ENCODE data around the gene ADIRF.

The ADIRF gene

DNA sequence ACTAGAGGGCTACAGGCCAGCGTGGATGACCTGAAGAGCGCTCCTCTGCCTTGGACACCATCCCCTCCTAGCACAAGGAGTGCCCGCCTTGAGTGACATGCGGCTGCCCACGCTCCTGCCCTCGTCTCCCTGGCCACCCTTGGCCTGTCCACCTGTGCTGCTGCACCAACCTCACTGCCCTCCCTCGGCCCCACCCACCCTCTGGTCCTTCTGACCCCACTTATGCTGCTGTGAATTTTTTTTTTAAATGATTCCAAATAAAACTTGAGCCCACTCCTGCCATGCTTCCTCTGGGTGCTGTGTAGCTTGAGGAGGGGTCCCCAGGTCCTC, 5.3 kb upstream of the ADIRF start:
- H3K4me3 ChIP-seq (ENCODE audit: low read length), result no peak overlapping the region
- TF ChIP-seq, protein P1, sequence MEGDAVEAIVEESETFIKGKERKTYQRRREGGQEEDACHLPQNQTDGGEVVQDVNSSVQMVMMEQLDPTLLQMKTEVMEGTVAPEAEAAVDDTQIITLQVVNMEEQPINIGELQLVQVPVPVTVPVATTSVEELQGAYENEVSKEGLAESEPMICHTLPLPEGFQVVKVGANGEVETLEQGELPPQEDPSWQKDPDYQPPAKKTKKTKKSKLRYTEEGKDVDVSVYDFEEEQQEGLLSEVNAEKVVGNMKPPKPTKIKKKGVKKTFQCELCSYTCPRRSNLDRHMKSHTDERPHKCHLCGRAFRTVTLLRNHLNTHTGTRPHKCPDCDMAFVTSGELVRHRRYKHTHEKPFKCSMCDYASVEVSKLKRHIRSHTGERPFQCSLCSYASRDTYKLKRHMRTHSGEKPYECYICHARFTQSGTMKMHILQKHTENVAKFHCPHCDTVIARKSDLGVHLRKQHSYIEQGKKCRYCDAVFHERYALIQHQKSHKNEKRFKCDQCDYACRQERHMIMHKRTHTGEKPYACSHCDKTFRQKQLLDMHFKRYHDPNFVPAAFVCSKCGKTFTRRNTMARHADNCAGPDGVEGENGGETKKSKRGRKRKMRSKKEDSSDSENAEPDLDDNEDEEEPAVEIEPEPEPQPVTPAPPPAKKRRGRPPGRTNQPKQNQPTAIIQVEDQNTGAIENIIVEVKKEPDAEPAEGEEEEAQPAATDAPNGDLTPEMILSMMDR (IDR thresholded peaks at IDR 0.05; ENCODE audit: insufficient read depth, low read depth, low read length, missing control alignments), result no peak
- DNase-seq (ENCODE audit: low read depth), result no peak

DNA sequence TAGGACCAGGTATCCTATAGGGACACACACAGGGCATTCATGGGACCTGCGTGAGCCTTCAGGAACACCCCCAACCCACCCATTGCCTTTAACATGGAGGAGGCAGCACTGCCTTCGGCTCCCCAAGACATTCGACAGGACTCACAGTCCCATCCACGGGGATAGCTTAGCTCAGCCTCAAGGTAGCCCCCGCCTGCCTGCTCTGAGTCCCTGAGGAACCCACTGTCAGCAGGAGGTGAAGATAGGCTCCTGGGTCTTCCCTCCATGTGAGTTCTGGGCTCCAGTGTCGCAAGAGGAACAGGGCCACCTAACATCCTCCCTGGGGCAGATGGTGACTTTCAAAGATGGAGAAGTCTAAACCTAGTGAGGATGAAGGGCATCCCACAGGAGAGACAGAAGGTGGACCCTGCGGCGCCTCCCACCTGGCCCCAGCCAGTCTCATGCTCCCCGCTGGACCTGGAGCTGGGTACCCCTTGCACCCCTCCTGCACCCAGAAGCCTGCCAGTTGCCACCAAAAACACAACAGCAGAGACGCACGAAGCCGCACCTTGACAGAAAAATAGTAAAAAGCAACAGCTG, 4.9 kb upstream of the ADIRF start:
- H3K4me3 ChIP-seq (ENCODE audit: low read length), result no peak overlapping the region
- DNase-seq (ENCODE audit: low read depth), result no peak
- TF ChIP-seq, protein P1 (IDR thresholded peaks at IDR 0.05; ENCODE audit: insufficient read depth, low read depth, low read length, missing control alignments), result no peak

DNA sequence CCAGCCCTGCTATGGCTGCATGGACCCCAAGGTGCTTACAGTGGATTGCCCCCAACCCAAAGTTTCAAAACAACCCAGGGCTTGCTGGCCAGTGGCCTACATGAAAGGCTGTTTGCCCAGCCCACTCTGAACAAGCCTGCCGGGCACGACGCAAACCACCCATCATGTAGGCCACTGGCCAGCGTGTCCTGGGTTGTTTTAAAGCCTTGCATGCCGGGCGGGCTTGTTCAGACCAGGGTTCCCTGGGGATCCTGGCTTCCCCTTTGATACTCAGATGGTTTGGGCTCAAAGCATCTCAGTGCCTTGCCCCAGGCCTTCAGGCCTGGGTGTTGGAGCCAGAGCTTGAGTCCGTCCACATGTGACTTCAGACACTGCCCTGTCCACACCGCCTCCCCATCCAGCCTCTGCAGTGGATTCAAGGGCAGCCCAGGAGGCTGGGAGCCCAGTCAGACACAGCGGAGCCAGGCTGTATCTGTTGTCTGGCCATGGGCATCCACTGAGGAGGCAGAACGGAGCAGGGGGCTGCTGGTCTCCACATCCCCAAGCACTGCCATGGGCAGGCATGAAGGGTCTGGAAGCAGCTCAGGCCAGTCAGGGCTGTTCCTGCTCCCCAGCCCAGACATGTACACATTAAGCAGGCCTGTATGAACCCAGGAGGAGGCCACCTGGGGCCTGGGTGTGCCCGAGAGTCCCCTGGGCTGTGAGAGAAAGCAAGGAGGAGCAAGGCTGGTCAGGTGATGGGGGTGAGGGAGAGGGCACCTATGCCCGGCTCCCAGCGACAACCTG, 4.0 kb upstream of the ADIRF start:
- no peak overlapping the region for H3K4me3 ChIP-seq (ENCODE audit: low read length)
- TF ChIP-seq, protein P1 (IDR thresholded peaks at IDR 0.05; ENCODE audit: insufficient read depth, low read depth, low read length, missing control alignments), result no peak
- no peak for DNase-seq (ENCODE audit: low read depth)

DNA sequence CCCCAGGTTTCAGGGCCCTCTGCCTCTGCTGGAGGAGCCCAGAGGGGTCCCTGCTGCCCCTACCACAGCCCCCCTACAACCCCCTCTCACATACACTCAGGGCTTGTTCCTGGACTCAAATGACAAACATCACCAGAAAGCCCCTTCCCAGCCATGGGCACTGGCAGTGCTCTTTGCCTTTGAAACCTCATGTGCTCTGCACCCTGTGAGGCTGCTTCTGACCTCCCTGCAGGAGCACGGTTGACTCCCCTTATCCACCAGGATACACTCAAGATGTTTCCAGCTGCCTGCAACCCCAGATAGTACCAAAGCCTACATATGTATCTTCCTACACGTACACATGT, 3.5 kb upstream of the ADIRF start:
- no peak overlapping the region for H3K4me3 ChIP-seq (ENCODE audit: low read length)
- no peak for DNase-seq (ENCODE audit: low read depth)
- TF ChIP-seq, protein P1 (IDR thresholded peaks at IDR 0.05; ENCODE audit: insufficient read depth, low read depth, low read length, missing control alignments), result no peak

DNA sequence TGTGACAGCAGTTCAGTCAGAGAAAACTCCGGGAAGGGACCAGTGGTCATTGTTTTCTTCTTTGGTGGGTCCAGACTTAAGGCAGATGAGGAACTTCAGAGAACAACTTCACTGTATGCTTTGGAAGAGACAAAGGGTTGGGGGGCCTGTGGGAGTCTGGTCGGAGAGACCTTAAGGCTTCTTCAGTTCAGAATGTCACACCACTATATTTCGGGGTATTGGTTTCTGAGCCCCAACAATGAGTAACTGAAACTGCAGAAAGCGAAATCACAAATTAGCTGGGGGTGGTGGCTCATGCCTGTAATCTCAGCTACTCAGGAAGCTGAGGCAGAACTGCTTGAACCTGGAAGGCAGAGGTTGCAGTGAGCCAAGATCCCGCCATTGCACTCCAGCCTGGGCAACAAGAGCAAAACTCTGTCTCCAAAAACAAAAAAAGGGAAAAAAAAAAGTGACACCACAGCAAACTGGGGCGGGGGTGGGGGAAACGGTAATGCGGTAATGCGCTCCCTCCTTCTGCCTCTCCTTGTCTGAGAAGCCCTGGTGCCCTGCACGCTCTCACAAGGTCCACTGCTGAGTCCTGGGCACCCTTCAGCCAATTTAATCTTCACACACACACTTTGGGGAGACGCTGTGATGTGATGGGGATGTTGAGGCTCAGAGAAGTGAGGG, 2.2 kb upstream of the ADIRF start:
- no peak overlapping the region for H3K4me3 ChIP-seq (ENCODE audit: low read length)
- DNase-seq (ENCODE audit: low read depth), result no peak
- TF ChIP-seq, protein P1 (IDR thresholded peaks at IDR 0.05; ENCODE audit: insufficient read depth, low read depth, low read length, missing control alignments), result no peak

DNA sequence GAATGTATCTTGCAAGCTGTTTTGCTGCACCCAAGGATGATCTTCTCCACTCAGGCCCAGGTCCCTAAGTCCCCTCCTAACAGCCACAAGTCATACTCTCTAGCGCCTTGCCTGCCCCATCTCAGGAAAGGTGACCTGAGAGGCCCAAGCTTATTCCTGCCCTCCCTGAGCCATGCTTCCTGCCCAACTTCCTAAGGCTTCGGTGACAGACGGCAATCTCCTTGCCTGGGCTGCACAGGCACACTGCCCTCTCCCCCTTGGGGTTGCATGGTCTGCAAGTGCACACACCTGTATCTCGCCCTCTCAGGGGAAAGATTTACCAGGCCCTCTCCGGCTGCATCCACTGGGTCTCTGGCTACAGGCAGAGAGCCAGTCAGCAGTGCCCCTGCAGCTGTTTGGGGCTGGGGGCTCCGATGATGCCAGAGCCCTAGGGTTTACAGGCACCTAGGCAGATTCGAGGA, 771 bp upstream of the ADIRF start:
- TF ChIP-seq, protein P1 (IDR thresholded peaks at IDR 0.05; ENCODE audit: insufficient read depth, low read depth, low read length, missing control alignments), result no peak
- DNase-seq (ENCODE audit: low read depth), result no peak

More for the DNA sequence above, 771 bp upstream of the ADIRF start:
- peak overlapping the region; percentile 56 for H3K4me3 ChIP-seq (ENCODE audit: low read length)

Measured in epithelial cell of esophagus (primary cell).